OCI-LY7 (cell line): ENCODE measurements around the gene IQCC. TPM values are rescaled to one million over a fixed set of nuclear protein-coding genes. Genes with fewer than 3 reads are reported as not detected.

Experiments
- BruUV-seq: library from RNA; stranded (reverse); fragments of 400-500 nt; replicated peaks from 2 replicates; lab custom pipeline; 2021; lab: Mats Ljungman, UMichigan
- CTCF ChIA-PET: fragments of 300-600 bp; sonication (Branson Sonifier 250); formaldehyde crosslinking; loops from one replicate; lab custom pipeline; 2022; ENCODE audit warnings: antibody characterized with exemption; ENCODE audit not compliant: unreplicated experiment; lab: Charles Lee
- POLR2A ChIA-PET: fragments of 300-600 bp; sonication (Branson Sonifier 250); formaldehyde crosslinking; loops from one replicate; lab custom pipeline; 2022; ENCODE audit warnings: antibody characterized with exemption; lab: Charles Lee
- DNase-seq: peaks from one replicate; pipeline ENCODE4 v3.0.0-alpha.2; 2015; ENCODE audit warnings: low spot score
- H2AFZ ChIP-seq: fragments of 200-600 bp; sonication (generic), shearing (Covaris generic); 2 replicates; pipeline ENCODE4 v1.6.1; 2014; ENCODE audit warnings: mild to moderate bottlenecking, antibody characterized with exemption, low read length, moderate library complexity
- H3K27ac ChIP-seq: fragments of 200-600 bp; sonication (generic); 2 replicates; pipeline ENCODE4 v1.5.1; 2014; ENCODE audit warnings: mixed run types, low read depth, mild to moderate bottlenecking, moderate library complexity, low read length, inconsistent platforms; ENCODE audit not compliant: poor library complexity, severe bottlenecking
- H3K36me3 ChIP-seq: fragments of 200-600 bp; sonication (generic); 2 replicates; pipeline ENCODE4 v1.6.1; 2014; ENCODE audit warnings: mild to moderate bottlenecking, antibody characterized with exemption, low read length, moderate library complexity, mixed read lengths; ENCODE audit not compliant: insufficient read depth
- H3K4me1 ChIP-seq: fragments of 200-600 bp; sonication (generic); 2 replicates; pipeline ENCODE4 v1.5.1; 2014; ENCODE audit warnings: mild to moderate bottlenecking, low read length; ENCODE audit not compliant: insufficient read depth, poor library complexity, severe bottlenecking
- H3K4me2 ChIP-seq: fragments of 200-600 bp; sonication (generic); 2 replicates; pipeline ENCODE4 v1.6.1; 2014; ENCODE audit warnings: mild to moderate bottlenecking, low read length
- H3K4me3 ChIP-seq: fragments of 200-600 bp; sonication (generic); 2 replicates; pipeline ENCODE4 v1.5.1; 2014; ENCODE audit warnings: mild to moderate bottlenecking, low read depth, low read length; ENCODE audit not compliant: poor library complexity, severe bottlenecking
- H3K79me2 ChIP-seq: fragments of 200-600 bp; sonication (generic); 2 replicates; pipeline ENCODE4 v1.6.1; 2016; ENCODE audit warnings: low read depth, mild to moderate bottlenecking, low read length, moderate library complexity, mixed read lengths; ENCODE audit not compliant: insufficient read depth
- H3K9me2 ChIP-seq: fragments of 200-600 bp; sonication (generic); 2 replicates; pipeline ENCODE4 v1.6.1; 2016; ENCODE audit warnings: mild to moderate bottlenecking, low read length, mixed read lengths; ENCODE audit not compliant: insufficient read depth
- H3K9me3 ChIP-seq: fragments of 200-600 bp; sonication (generic); 2 replicates; pipeline ENCODE4 v1.6.1; 2014; ENCODE audit warnings: mild to moderate bottlenecking, mixed run types, low read length, mixed read lengths
- H4K20me1 ChIP-seq: fragments of 200-600 bp; sonication (generic); 2 replicates; pipeline ENCODE4 v1.6.1; 2014; ENCODE audit warnings: mild to moderate bottlenecking, antibody characterized with exemption, low read length, moderate library complexity, mixed read lengths; ENCODE audit not compliant: insufficient read depth
- CTCF ChIP-seq: fragments of 200-600 bp; sonication (generic); conservative IDR thresholded peaks from 2 replicates; pipeline ENCODE4 v1.5.1; 2014; ENCODE audit warnings: mild to moderate bottlenecking, antibody characterized with exemption, low read length, moderate library complexity, mixed read lengths
- EZH2phosphoT487 ChIP-seq: fragments of 200-600 bp; sonication (generic); IDR thresholded peaks from 2 replicates; pipeline ENCODE4 v1.6.1; 2018; ENCODE audit warnings: low read depth, borderline replicate concordance, mild to moderate bottlenecking, mixed run types, antibody characterized with exemption, low read length, moderate library complexity, mixed read lengths
- intact Hi-C: fragments of 100-400 bp; cut with micrococcal nuclease; formaldehyde crosslinking; loops from one replicate; pipeline ENCODE4 v1.10.0; 2022; ENCODE audit not compliant: unreplicated experiment
- total RNA-seq, 2 experiments: library from RNA; depleted of rRNA in 1 of 2; stranded (reverse); fragments of >200 nt in 1 of 2; shearing (Covaris generic) in 1 of 2; gene quantifications; 2 replicates each; pipeline ENCODE4 v1.2.3, GENCODE V29; 2014 to 2022

IQCC gene
- total RNA-seq, 2 experiments from 2014 or later, result 8.0 to 14.5 TPM

DNA sequence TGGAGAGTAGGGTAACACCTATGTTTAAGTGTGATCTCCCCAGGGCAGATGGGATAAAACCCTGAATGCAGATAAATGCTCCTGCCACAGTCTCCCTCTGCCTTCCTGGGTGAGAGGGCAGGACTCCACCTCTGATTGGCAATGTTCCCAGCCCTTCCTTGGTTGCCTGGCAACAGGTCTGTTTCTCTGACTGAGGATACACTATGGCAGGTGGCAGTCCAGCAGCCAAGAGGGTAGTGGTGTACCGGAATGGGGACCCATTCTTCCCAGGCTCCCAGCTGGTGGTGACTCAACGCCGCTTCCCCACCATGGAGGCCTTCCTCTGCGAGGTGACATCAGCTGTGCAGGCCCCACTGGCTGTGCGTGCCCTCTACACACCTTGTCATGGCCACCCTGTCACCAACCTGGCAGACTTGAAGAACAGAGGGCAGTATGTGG is 3.4 kb downstream of the IQCC start, which contains the start of gene DCDC2B:
DCDC2B (plus strand) TSS at position 199 of the 438 bp plus-strand sequence; CDS start at position 204, 5 bp downstream.
- Histone ChIP-seq H3K9me3 (no peaks in the 10 kb centered on the region), H2AFZ (no peak within 1 kb of the TSS), H4K20me1 (no peaks in the 10 kb centered on the region), H3K4me1 (peaks cover 24% of the 10 kb centered on the region), H3K4me3 (no peak within 1 kb of the TSS), H3K9me2 (no peaks in the 10 kb centered on the region), H3K79me2 (no peaks in the 10 kb centered on the region), H3K36me3 (peaks cover 16% of the 10 kb centered on the region), H3K4me2 (peak within 1 kb of the TSS; percentile 32), H3K27ac (no peak within 1 kb of the TSS)
- CTCF ChIA-PET, result interaction anchor here (0.6 kb wide), 1 partner anchor 42 kb away, joined by 3 read pairs; the partner anchor contains the start of gene LCK
- TF ChIP-seq CTCF, result no peak
- no peak for TF ChIP-seq EZH2phosphoT487
- no TSS peak for BruUV-seq
- POLR2A ChIA-PET, result no interaction called here
- no peak for DNase-seq
- intact Hi-C loops, result no loop called here

- TF ChIP-seq EZH2phosphoT487 (no peak), CTCF (peak; percentile 95)
- BruUV-seq, result no TSS peak
- Histone ChIP-seq H3K36me3 (no peaks in the 10 kb centered on the region; the same call in 1 of the 2 replicates), H3K4me1 (peaks cover 11% of the 10 kb centered on the region), H3K9me2 (no peaks in the 10 kb centered on the region), H2AFZ (no peak overlapping the region), H4K20me1 (no peaks in the 10 kb centered on the region), H3K4me2 (no peak overlapping the region), H3K9me3 (no peaks in the 10 kb centered on the region), H3K27ac (no peak overlapping the region), H3K4me3 (no peak overlapping the region), H3K79me2 (no peaks in the 10 kb centered on the region)
- CTCF ChIA-PET, result interaction anchor here (1.0 to 2.1 kb wide), 6 partner anchors 10 to 154 kb away, joined by 4 to 10 read pairs (median 7); partner anchors contain the start of genes IQCC and LCK
- POLR2A ChIA-PET, result interaction anchor here (0.7 to 1.8 kb wide), 8 partner anchors 10 to 179 kb away, joined by 3 to 10 read pairs (median 6); partner anchors contain the start of genes BSDC1 and IQCC
- peak; percentile 81 for DNase-seq
- intact Hi-C loops, result loop anchor here (1.0 to 2.0 kb wide), 5 partner anchors 33 to 198 kb away; no protein-coding TSS in a partner anchor
Observed at GRCh38 chr1:32215629-32216480, 10.4 kb downstream of the IQCC start.
